ENCODE measurements around the gene RTTN.

DNA sequence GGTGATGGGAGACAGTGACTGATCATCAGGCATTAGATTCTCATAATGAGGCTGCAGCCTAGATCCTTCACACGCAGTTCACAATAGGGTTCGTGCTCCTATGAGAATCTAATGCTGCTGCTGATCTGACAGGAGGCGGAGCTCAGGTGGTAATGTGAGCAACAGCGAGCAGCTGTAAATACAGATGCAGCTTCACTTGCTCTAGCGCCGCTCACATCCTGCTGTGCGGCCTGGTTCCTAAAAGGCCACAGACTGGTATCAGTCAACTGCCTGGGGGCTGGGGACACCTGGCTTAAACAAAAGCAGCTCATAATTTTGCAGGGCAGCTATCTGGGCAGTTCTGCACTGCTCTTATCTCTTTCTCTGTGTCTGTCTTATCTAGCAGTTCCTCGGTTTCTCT is 237.4 kb downstream of the RTTN start:
- TF ChIP-seq FOXJ2 (tag; IDR thresholded peaks at IDR 0.05) (no peak), HMGXB4 (CRISPR knock-in tag; IDR thresholded peaks at IDR 0.05) (no peak), JUN (IDR thresholded peaks at IDR 0.05; ENCODE audit: borderline replicate concordance, low read depth, low read length) (no peak), JUN (CRISPR knock-in tag; IDR thresholded peaks at IDR 0.05; ENCODE audit: borderline replicate concordance) (no peak), WHSC1 (IDR thresholded peaks at IDR 0.05; ENCODE audit: low read length) (no peak), MXI1 (IDR thresholded peaks at IDR 0.05; ENCODE audit: low read depth, low read length) (no peak), POLR2AphosphoS5 (IDR thresholded peaks at IDR 0.05; ENCODE audit: control insufficient read depth, insufficient read depth, low read depth, low read length) (no peak), ZKSCAN1 (IDR thresholded peaks at IDR 0.05; ENCODE audit: low read depth, low read length) (no peak), MCM2 (IDR thresholded peaks at IDR 0.05; ENCODE audit: low read depth) (no peak), SOX6 (IDR thresholded peaks at IDR 0.05) (no peak), ZC3H11A (IDR thresholded peaks at IDR 0.05; ENCODE audit: low read depth, low read length) (no peak), POLR2A (conservative IDR thresholded peaks at IDR 0.05) (no peak)
- TF ChIP-seq, protein P1, sequence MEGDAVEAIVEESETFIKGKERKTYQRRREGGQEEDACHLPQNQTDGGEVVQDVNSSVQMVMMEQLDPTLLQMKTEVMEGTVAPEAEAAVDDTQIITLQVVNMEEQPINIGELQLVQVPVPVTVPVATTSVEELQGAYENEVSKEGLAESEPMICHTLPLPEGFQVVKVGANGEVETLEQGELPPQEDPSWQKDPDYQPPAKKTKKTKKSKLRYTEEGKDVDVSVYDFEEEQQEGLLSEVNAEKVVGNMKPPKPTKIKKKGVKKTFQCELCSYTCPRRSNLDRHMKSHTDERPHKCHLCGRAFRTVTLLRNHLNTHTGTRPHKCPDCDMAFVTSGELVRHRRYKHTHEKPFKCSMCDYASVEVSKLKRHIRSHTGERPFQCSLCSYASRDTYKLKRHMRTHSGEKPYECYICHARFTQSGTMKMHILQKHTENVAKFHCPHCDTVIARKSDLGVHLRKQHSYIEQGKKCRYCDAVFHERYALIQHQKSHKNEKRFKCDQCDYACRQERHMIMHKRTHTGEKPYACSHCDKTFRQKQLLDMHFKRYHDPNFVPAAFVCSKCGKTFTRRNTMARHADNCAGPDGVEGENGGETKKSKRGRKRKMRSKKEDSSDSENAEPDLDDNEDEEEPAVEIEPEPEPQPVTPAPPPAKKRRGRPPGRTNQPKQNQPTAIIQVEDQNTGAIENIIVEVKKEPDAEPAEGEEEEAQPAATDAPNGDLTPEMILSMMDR (IDR thresholded peaks at IDR 0.05 in 2 of 3, conservative IDR thresholded peaks at IDR 0.05 in 1 of 3; ENCODE audit: insufficient read depth in 2 of 3, low read depth in 1 of 3, low read length in 3 of 3): no peak
- TF ChIP-seq, protein P2, sequence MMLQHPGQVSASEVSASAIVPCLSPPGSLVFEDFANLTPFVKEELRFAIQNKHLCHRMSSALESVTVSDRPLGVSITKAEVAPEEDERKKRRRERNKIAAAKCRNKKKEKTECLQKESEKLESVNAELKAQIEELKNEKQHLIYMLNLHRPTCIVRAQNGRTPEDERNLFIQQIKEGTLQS (IDR thresholded peaks at IDR 0.05): no peak
- TF ChIP-seq, protein P2 (CRISPR knock-in tag; conservative IDR thresholded peaks at IDR 0.05): no peak
